Pulmonary artery endothelial cell (primary cell): ENCODE results near the gene PTCHD4. TPM values are rescaled to one million over a fixed set of nuclear protein-coding genes. Genes with fewer than 3 reads are reported as not detected.

Source experiments
- DNase-seq: peaks from one replicate; pipeline ENCODE4 v3.0.0-alpha.2; 2011; ENCODE audit warnings: low read depth, low spot score
- total RNA-seq: library from RNA; depleted of rRNA; stranded (reverse); fragments of >200 nt; gene quantifications from 2 replicates; pipeline ENCODE4 v1.2.3, GENCODE V29; 2014

The PTCHD4 gene
- total RNA-seq, 1 donor from 2014 or later, result 3.3 TPM

DNA sequence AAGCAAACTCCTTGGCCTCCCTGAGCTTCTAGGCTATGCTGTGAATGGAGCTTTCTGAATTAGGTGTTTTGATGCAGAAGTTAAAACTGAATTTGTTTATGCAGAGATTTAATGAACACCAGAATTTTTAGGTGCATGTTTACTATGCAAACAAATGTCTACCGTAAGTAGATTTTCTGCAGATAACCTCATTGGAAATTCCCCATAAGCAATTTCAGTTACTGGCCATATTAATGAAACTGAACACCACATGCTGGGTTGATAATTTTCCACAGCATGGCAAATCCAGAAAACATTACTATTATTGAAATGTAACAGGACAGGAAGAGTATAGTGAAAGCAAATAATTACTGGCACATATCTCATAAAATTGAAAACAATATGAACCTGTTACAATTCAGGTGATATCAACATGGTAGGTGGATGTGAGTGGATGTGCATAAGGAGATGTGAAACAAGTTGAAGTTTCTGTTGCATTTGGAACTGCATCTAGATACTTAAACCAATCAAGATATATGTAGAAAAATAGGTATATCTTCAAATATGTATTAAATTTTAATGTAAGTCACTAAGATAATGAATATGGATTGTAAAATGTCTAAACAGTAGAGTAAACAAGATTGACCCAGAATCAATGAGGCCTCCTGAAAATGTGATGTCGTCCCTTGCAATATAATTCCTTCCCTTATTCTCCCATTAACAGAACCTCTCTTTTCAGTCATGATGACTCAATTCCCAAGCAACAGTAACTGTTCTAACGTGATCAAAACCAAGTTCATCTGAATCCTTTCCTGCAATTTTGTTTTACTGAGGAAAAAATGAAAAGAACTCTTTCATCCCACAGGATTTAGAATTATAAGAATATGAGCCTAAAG, 11.0 kb downstream of the PTCHD4 start:
- no peak for DNase-seq

DNA sequence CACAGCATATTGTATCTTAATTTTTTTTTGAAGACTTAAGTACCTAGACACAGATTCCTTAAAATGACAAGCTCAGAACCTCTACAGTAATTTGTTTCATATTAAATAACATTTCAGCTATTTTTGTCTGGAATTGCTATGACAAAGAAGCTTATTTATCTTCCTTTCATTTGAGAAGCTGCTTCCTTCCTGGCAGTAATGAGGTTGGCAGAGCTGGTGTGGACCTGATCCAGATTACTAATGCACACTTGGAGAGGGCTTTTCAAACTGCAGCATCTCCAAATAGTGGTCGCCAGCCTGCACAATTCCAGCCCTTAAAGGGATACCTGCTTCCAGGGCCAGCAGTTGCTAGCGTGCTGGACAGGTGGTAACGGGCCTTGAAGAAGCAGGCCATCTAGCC, 12.1 kb downstream of the PTCHD4 start:
- DNase-seq, result no peak

DNA sequence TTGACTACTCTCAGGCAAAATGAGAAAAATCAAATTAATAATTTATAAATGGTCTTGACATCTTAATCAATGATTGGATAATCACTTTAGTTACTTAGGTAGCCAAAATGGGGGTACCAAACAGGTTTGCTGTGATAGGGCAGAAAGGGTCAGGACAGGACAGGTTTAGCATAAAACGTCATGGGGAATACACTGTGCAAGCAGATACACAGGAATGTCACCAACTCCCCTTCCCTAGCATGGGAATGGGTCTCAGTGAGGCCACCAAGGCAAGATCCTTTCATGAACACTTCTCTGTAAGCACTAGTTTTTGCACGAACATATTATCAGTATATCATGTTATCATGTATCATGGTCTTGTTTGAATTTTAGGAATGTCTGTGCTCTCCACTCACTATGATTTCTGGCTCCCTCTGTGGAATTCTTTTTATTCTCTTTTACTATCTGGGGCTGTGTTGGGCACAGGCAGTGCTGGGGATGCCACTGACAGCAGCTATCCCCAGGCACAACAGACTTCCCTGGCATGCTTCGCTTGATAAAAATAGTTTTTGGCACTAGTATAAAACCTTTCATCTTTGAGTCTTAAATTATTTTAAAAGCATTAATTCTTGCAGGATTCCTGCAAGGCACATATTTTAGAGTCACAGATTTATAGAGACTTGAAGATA, 18.3 kb downstream of the PTCHD4 start:
- no peak for DNase-seq

DNA sequence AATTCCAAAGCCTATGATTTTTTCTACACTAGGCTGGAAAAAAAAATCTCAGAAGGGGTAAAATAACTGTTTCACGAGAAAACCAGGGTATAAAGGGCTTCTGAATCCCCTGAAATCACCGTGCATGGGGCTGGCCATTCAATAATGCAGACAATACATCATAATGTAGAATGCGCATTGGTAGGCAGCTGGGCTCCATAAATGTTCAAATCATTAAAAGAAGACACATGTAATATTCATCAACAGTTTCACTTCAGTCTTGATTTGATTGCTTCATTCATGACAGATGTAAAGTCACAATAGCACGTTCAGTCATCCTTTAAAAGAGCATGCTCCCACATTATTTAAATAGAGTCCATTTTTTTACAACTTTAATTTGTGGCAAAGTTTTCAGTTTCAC, 20.5 kb downstream of the PTCHD4 start:
- no peak for DNase-seq

DNA sequence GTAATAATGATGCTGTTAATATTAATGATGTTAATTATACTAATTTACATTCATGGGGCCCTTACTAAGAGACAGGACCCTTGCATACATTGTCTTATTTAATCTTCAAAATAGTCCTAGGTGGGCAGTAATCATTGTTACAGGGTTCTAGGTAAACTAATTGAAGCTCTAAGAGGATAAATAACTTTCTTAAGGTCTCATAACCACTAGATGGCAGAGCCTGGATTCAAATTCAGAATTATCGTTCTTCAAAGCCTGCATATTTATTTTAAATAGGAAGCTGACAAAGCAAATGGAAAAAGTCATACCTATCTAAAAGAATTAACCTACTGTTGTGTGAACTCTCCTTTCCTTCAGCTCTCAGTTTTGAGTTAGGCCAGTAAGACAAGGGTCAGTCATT, 23.5 kb downstream of the PTCHD4 start:
- no peak for DNase-seq

DNA sequence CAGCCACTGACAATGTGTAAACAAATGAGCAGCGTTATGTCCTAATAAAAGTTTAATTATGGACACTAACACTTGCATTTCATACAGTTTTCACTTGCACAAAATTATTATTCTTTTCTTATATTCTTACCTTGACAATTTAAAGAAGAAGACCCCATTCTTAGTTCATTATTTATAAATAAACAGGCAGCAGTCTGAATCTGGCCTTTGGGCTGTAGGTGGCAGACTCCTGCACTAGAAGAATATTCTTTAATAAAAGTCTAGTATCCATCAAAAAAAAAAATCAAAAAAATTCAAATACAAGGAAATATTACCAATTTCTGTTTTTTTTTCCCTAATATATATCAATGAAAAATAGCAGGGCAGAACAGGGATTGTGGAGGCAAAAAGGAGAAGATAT, 24.8 kb downstream of the PTCHD4 start:
- no peak for DNase-seq

DNA sequence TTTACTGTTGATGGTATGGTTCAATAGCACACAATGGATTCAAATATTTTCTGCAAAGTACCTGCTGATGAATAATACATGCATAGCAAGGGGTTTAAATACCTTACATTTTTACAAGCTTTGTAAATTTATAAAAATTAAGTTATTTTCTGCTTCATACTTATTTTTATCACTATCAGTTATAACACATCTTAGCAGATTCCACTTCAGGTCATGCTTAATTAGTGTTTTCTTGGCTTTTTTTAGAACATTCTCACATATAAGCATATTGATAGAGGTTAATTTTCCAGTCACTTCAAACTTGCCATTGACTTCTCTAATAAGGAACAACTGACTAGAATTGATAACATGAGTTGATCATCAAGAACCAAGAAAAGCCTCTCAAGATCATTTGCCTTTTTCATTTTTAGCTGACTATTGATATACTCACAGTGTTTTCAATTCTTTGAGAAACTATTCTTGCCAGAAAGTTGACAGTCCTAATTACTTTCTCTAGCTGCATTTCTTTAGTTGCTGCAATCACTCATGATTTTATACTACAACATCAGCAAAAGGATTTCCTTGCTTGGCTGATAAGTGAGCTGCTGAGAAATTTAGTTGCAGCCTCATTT, 25.8 kb downstream of the PTCHD4 start:
- DNase-seq, result no peak

DNA sequence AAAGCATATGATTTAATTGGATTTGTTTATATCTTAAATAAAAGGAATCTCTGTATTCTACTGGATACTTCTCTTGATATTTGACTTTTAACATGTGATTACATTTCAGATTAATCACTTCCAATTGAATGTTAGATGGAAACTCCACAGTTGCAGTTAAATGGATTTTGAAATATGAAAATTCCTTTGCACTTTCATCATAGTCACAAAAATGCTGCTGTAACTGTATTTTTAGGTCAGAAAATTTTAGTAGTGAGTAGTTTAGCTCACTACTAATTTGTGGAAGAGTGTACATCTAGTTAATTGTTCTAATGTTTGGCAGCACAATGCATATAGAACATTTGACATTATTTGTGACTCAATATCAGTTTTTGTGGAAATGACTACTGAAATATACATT, 26.8 kb downstream of the PTCHD4 start:
- no peak for DNase-seq

DNA sequence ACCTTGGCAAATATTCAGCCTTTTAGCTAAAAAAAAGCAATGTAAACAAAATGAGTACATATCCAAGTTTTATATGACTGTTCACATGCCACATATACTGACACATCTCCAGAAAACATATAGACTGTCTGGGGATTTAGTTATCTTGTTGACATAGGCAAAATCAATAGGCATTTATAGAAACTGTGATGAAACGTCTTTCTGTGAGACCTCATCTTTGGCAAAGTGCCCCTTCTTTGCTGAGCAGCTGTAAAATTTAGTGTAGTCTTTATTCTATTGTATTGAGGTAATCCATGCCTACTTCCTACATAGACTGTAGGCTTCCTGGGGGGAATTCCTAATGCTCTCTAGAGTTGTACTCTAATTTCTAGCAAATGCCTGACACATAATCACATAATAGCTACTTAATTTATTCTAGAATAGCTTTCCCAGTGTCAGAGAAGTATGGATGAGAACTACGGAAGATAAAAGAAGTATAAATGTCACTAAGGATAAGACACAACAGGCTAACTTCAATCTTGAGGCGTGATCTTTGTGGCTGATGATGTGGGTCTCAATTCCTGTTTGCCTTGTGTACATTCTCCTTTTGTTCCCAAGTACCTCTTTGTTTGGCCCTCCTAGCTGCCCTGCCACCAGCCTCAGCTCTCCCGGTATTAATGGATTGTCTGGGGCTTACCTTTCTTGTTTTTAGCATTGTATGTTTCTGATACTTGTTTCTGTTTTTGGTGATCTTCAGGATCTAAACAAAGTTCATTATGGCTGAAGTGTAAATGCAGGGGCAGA, 30.6 kb downstream of the PTCHD4 start:
- no peak for DNase-seq

DNA sequence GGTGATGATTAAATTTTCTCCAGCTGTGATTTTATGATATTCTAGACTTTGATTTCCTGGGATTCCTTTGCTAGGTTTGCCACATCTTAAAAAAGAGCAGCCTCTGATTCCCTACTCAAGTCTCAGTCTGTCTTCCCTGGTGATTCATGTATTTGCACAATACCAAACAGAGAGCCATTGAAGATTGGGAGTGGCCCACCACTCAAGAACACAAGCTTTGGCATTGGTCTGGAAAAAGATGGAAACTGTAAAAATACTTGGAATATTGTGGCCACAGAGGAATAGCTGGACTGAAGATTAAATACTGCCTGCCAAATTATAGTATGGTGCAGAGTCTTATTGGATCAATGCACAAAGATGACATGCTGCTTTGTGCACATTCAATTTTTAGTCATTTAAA, 32.9 kb downstream of the PTCHD4 start:
- DNase-seq, result no peak

DNA sequence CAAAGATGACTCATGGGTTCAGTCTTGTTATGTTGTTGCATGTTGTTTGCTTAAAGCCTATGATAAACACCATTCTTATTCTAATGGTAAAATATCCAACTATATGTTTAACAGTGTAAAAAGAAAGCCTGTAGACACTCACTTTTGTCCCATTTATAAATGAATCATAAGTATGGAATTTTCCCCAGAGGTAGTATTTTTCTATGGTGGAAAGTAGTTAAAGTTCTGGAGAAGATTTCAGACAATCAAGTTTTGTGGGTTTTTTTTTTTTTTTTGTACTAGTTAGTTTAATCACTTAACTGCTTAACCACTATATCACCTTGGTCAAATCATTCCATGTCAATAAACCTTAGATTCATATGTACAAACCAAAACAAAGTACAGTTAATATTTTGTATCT, 35.8 kb downstream of the PTCHD4 start:
- no peak for DNase-seq

DNA sequence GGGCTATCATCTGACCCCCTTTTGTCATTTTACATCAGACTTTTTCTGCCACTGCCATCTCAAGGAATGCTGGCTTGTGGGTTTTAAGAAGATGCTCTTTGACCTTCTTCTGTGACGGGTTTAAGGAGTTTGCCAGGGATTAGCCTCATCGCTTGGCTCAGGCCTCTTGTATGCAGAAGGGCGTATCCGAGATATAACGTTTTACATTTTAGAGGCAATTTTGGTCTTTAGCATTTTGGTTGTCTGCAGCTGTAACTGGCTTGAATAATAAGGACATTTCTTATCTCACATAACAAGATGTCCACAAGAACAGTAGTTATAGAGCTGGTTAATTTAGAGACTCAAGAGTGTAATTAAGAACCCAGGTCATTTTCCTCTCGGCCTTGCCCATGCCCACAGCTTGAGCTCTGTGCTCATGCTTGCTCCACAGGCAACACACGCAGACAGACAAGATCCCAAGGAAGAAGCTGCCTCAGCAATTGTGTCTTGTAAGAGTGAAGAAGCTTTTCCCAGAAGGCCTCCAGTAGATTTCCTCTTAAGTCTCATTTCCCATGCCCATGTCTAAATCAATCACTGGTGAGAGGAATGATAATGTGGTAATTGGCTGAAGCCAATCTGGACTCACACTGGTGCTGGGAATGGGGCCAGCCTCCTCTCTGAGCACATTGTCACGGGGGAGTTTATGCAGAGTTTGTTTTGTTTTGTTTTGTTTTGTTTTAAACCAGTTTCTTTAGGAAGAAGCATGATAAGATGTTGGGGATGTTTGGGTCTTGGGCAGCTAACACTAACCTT, 36.8 kb downstream of the PTCHD4 start:
- no peak for DNase-seq

DNA sequence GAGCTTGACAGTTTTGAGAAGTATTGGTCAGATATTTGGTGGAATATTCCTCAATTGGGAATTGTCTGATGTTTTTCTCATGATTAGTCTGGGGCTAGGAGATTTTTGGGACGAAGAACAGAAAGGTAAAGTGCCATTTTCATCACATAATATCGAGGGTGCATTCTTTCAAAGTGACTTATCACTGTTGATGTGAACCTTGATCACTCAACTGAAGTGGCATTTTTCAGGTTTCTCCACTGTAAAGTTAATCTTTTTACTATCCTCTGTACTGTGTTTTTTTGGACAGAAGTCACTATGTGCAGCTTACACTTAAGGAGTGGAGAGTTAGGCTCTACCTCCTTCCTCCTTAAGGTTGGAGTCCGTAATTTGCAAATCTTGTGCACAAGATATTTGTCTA, 39.2 kb downstream of the PTCHD4 start:
- no peak for DNase-seq

DNA sequence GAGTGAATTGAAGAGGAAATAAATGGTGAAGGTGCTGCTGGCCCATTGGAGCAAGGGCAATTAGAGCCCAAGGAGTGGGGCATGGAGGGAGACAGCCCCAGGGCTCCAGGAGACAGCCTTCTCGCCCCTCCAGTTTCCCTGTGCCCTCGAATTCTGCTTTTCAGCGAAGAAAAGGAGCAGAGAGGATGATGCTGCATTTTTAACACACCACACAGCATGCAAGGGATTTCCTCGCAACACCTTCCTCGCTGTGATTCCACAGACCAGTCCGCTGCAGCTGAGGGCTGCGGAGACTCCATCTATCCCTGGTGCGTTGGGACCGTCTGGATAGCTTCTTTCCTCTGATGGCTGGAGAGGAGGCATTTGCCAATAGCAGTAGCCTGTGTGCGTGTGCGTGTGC, 41.7 kb downstream of the PTCHD4 start:
- DNase-seq, result no peak

DNA sequence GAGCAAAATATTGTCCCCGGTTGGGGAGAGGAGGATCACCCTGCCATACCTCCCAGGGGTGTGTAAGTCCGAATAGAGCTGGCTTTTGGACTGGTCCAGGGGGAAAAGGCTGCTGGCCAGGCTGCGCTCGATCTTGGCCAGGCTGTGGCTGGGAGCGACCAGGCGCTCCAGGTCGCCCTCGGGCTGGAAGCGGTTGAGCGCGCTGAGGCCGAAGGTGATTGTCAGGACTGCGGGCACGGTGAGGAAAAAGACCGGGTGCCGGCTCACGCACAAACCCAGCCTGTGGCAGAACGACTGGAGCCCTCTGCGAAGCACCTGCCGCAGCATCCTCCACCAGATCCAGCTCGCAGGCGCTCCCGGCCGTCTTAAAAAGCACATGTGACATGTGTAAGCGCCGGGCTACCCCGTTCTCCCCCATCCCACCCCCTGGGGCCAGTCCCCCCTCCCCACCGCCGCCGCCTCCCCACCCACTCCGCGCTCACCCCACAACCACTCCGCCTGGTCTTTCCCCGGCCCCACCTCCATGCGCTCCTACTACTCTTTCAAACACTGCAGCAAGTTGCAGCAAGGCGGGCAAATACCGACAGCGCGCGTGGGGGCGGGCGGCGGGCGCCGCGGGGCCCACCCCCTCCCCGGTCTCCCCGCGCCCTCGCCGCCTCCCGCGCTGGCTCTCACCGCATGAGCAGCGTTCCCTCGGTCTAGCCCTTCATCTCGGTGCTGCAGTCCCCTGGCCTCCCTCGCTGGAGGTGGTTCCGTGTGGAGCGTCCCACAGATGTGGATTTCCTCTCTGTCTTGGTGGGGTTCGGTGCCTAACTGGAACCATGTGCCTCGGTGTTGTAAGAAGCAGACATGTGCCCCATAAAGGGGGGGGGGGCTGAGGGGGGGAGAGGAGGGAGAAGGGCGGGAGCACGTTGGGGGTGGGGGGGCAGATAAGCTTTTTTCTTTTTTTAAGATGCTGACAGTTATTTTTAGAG, 42.4 kb downstream of the PTCHD4 start:
- DNase-seq, result no peak

DNA sequence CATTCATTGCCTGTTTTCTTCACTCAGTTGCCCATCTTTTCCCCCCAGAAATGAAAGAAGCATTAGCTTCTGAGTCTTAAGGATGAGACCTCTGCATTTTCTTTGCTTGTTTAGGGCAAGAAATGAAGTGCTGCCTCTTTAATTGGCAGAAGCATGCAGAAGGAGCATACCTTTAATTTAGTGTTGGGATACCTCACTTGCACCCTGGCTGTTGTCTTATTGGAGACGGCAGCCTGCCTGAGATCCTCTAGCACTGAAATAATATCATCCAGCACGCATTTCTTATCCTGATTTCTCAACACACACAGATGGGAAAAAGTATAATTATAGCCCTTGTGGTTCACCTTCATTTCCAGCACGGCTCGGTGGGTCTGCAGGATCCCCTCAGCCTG, 43.1 kb downstream of the PTCHD4 start:
- DNase-seq, result no peak

DNA sequence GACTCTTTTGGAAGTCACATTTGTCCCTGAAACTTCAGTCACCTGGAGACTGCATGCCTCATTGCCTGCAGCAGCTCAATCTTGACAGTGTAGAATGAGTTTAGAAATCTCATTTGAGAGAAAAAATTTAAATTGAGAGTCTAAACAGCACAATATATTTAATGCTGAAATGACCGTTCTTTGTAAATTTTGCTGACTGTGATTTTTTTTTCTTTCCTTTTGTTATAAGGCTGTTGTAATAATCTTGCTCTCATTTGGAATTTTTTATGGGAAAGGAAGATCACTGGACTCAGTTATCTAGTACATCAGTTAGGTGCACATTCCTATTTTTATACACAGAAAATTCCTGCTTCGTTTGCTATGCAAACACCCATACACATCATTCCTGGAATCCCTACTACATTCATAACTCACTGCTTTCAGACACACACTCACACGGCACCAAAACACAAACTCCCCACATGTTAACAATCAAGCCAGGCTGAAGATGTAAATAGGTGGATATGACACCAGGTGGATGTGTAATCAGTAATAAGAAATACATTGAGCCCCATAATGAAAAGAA, 43.8 kb downstream of the PTCHD4 start:
- DNase-seq, result no peak

DNA sequence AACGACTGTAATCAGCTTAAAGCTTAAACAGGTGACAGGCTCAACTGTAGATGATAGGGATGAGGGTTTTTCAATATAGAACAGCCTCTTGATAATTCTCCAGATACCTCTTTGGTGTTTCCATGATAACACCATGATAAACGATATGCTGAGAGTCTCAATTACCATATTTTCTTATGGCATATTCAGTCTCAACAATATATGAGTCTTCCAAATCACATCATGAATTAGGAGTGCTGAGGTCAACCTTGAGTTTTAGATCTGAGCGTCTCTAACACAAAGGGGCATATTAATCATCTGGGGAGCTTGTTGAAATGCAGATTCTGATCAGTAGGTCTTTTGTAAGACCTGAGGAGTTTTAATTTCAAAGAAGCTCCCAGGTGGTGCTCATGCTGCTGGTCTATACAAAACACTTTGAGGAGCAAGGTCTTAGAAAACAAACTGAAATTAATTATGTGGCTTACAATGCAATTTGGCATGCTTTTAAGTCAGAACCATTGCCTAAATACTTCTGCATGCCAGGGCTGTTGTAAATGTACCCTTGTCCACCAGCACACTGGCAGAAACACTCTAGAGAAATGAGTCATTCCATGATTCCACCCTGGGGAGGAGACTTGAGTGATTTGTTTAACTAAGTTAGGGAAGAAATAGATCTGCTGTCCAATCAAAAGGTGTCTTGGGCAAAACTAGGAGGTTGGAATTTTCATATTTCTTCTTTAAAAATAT, 49.6 kb downstream of the PTCHD4 start:
- no peak for DNase-seq
